Neural cell (in vitro differentiated cells): ENCODE measurements around the gene SAMD7.

Experiments used
- MXI1 ChIP-seq: fragments of 450-650 bp; conservative IDR thresholded peaks from 2 replicates; pipeline ENCODE4 v1.6.1; 2014; ENCODE audit warnings: antibody characterized with exemption, mild to moderate bottlenecking; ENCODE audit not compliant: poor library complexity, severe bottlenecking
- TAF1 ChIP-seq: IDR thresholded peaks from 2 replicates; pipeline ENCODE4 v1.6.1; 2012; ENCODE audit warnings: low read depth
- TF ChIP-seq, protein P1 (sequence below): fragments of 450-650 bp; IDR thresholded peaks from 2 replicates; pipeline ENCODE4 v1.5.1; 2014; ENCODE audit warnings: antibody characterized with exemption, mild to moderate bottlenecking, moderate library complexity; ENCODE audit not compliant: poor library complexity, severe bottlenecking
- TF ChIP-seq, protein P2 (sequence below): IDR thresholded peaks from 2 replicates; pipeline ENCODE4 v1.6.1; 2012; ENCODE audit warnings: borderline replicate concordance

DNA sequence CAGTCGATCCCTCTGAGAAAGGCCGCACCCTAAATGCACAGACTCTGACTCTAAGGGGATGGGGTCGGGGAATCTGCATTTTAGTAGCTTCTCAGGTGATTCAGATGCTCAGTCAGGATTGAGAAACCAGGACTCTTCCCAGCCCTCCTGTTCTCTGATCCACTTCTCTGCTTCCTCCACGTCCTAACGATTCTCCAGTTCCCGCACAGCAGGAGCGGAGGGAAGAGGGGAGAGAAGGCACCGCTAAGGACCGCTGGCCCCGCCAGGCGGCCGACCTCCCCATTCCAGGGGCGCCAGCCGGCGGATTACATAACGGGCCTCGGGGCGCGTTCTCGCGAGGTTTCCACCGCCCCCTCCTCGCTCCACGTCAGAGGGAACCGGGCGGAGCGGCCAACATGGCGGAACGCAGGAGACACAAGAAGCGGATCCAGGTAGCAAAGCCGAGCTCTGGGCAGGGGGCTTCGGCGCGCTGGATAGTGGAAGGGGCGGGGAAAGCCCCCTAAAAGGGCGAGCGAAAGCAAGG is 55.1 kb downstream of the SAMD7 start, which contains the start of gene SEC62:
- TF ChIP-seq, protein P1, sequence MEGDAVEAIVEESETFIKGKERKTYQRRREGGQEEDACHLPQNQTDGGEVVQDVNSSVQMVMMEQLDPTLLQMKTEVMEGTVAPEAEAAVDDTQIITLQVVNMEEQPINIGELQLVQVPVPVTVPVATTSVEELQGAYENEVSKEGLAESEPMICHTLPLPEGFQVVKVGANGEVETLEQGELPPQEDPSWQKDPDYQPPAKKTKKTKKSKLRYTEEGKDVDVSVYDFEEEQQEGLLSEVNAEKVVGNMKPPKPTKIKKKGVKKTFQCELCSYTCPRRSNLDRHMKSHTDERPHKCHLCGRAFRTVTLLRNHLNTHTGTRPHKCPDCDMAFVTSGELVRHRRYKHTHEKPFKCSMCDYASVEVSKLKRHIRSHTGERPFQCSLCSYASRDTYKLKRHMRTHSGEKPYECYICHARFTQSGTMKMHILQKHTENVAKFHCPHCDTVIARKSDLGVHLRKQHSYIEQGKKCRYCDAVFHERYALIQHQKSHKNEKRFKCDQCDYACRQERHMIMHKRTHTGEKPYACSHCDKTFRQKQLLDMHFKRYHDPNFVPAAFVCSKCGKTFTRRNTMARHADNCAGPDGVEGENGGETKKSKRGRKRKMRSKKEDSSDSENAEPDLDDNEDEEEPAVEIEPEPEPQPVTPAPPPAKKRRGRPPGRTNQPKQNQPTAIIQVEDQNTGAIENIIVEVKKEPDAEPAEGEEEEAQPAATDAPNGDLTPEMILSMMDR: peak; percentile 69
- TF ChIP-seq, protein P2, sequence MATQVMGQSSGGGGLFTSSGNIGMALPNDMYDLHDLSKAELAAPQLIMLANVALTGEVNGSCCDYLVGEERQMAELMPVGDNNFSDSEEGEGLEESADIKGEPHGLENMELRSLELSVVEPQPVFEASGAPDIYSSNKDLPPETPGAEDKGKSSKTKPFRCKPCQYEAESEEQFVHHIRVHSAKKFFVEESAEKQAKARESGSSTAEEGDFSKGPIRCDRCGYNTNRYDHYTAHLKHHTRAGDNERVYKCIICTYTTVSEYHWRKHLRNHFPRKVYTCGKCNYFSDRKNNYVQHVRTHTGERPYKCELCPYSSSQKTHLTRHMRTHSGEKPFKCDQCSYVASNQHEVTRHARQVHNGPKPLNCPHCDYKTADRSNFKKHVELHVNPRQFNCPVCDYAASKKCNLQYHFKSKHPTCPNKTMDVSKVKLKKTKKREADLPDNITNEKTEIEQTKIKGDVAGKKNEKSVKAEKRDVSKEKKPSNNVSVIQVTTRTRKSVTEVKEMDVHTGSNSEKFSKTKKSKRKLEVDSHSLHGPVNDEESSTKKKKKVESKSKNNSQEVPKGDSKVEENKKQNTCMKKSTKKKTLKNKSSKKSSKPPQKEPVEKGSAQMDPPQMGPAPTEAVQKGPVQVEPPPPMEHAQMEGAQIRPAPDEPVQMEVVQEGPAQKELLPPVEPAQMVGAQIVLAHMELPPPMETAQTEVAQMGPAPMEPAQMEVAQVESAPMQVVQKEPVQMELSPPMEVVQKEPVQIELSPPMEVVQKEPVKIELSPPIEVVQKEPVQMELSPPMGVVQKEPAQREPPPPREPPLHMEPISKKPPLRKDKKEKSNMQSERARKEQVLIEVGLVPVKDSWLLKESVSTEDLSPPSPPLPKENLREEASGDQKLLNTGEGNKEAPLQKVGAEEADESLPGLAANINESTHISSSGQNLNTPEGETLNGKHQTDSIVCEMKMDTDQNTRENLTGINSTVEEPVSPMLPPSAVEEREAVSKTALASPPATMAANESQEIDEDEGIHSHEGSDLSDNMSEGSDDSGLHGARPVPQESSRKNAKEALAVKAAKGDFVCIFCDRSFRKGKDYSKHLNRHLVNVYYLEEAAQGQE: peak; percentile 96
- peak; percentile 98 for TF ChIP-seq TAF1
- TF ChIP-seq MXI1: peak; percentile 30
